WERI-Rb-1 (cell line): ENCODE data around the gene NIPAL3.
A peak's percentile ranks its signal among the peaks of the same experiment; 100 is the strongest.

Experiments
- DNase-seq: peaks from one replicate; pipeline ENCODE4 v3.0.0-alpha.2; 2020
- H3K27ac ChIP-seq: fragments of 250-450 bp; sonication (Bioruptor Pico); 2 replicates; pipeline ENCODE4 v1.5.1; 2020; ENCODE audit warnings: mild to moderate bottlenecking, moderate library complexity
- H3K27me3 ChIP-seq: fragments of 250-450 bp; sonication (Bioruptor Pico); 2 replicates; pipeline ENCODE4 v1.5.1; 2021; ENCODE audit warnings: mild to moderate bottlenecking, low read depth, moderate library complexity; ENCODE audit not compliant: insufficient read depth, severe bottlenecking
- H3K36me3 ChIP-seq: fragments of 250-450 bp; sonication (Bioruptor Pico); 2 replicates; pipeline ENCODE4 v1.5.1; 2020; ENCODE audit warnings: mild to moderate bottlenecking, moderate library complexity
- H3K4me3 ChIP-seq: 2 replicates; pipeline ENCODE4 v1.5.1; 2011; ENCODE audit warnings: low read depth, mild to moderate bottlenecking, control low read depth, low read length
- H3K9me3 ChIP-seq: fragments of 250-450 bp; sonication (Bioruptor Pico); 2 replicates; pipeline ENCODE4 v1.5.1; 2021; ENCODE audit warnings: mild to moderate bottlenecking, moderate library complexity; ENCODE audit not compliant: severe bottlenecking
- TF ChIP-seq, protein P1 (sequence below): IDR thresholded peaks from 2 replicates; pipeline ENCODE4 v1.5.1; 2011; ENCODE audit warnings: low read depth, mild to moderate bottlenecking, control low read depth, inconsistent platforms, low read length

The NIPAL3 gene

DNA sequence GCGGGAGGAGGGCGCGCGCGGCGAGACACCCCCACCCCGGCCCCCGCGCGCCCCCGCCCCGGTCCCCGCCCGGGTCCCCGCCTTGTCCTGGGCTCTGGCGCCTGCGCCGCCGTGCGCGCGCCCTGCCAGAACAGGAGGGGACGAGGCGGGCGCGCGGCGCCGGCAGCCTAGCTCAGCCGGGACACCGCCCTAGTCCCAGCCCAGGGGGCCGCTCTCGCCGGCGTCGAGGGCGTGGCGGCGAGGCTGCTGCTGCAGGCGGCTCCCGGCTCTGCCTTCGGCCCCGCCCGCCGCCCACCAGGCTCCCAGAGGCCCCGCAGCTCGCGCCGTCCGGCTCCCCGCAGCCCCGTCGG, 87.1 kb downstream of the NIPAL3 start, which contains the start of gene RCAN3:
Gene RCAN3, plus strand, starts transcription at position 128 of the 350 bp plus-strand sequence. CDS start 11,537 bp downstream, outside the sequence.
- Histone ChIP-seq H3K36me3 (no peaks in the 10 kb centered on the region), H3K27ac (peak within 1 kb of the TSS; percentile 95), H3K27me3 (no peaks in the 10 kb centered on the region), H3K9me3 (no peaks in the 10 kb centered on the region), H3K4me3 (peak within 1 kb of the TSS; percentile 91)
- TF ChIP-seq, protein P1, sequence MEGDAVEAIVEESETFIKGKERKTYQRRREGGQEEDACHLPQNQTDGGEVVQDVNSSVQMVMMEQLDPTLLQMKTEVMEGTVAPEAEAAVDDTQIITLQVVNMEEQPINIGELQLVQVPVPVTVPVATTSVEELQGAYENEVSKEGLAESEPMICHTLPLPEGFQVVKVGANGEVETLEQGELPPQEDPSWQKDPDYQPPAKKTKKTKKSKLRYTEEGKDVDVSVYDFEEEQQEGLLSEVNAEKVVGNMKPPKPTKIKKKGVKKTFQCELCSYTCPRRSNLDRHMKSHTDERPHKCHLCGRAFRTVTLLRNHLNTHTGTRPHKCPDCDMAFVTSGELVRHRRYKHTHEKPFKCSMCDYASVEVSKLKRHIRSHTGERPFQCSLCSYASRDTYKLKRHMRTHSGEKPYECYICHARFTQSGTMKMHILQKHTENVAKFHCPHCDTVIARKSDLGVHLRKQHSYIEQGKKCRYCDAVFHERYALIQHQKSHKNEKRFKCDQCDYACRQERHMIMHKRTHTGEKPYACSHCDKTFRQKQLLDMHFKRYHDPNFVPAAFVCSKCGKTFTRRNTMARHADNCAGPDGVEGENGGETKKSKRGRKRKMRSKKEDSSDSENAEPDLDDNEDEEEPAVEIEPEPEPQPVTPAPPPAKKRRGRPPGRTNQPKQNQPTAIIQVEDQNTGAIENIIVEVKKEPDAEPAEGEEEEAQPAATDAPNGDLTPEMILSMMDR = no peak
- DNase-seq = peak; percentile 90

DNA sequence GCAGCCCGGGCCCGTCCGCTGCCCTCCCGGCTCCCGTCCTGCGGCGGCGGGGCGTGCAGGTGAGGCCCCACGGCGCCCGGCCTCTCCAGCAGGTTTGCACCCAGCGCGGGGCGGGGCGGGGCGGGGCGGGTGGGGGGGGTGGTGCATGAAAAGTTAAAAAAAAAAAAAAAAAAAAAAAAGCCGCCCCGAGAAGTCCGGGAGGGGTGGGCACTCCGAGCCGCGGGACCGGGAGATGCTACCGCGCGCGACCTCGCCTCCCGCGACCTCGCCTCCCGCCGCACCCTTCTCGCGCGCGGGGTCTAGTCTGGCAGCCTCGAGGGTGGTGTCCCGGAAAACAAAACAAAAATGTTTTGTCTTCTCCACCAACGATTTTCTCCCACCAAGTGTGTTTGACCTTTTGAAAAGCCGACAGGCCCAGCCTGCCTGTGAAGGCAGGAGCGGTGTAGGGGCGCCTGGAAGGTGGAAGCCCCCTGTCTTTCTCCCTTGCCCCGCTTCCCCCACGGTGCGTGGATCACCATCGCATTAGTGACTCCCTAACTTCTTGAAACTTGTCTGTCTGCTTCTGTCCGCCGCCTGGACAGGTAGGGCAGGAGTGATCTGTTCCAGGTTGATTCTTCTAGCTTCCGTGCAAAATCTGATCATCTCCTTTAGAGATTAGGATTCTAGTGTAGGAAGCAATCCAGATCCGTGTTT, 87.6 kb downstream of the NIPAL3 start:
- peak; percentile 16 for DNase-seq
- Histone ChIP-seq H3K9me3 (no peaks in the 10 kb centered on the region), H3K27me3 (no peaks in the 10 kb centered on the region), H3K36me3 (no peaks in the 10 kb centered on the region), H3K27ac (peak overlapping the region; percentile 95), H3K4me3 (peak overlapping the region; percentile 86)
- TF ChIP-seq, protein P1 = no peak

DNA sequence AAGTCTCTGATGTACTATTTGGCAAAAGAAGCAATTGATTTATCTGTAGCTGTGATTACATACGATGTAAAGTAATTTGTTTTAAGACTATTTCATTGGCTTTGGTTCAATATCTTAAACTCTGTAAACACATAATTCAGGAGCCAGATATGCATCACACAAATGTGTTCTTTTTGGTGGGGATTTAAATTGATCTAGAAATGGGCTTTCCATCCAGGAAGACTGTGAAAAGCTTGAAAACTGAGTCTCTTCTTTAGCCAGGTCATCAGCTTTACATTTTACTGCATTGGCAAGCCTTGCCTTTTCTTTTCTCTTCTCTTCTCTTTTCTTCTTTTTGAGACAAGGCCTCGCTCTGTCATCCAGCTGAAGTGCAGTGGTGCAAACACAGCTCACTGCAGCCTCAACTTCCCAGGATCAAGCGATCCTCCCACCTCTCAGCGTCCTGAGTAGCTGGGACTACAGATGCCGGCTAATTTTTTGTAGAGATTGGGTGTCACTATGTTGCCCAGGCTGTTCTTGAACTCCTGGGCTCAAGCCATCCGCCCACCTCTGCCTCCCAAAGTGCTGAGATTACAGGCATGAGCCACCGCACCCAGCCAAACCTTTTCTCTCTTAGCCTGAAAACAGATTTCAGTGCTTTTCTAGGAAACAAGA, 88.4 kb downstream of the NIPAL3 start:
- Histone ChIP-seq H3K9me3 (no peaks in the 10 kb centered on the region), H3K36me3 (no peaks in the 10 kb centered on the region), H3K4me3 (peak overlapping the region; percentile 86), H3K27ac (no peak overlapping the region), H3K27me3 (no peaks in the 10 kb centered on the region)
- TF ChIP-seq, protein P1 = no peak
- no peak for DNase-seq

DNA sequence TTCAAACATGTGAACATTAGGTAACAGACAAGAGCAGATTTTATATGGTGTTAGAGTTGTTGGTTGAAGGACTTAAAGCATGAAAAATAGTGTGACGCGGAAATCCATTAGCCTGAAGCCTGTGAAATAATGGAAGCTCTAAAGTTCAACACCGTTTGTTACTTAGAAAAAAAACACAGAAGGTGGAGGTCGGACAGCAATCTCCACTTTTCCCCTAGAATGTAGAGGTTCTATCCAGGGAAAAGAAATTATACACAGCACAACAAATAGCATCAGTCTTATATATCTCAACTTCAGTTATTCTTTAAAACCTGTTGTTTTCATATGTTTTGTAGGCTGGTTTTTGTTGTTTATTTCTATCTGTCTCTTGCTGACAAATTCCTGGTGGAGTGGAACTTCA, 89.0 kb downstream of the NIPAL3 start:
- Histone ChIP-seq H3K36me3 (no peaks in the 10 kb centered on the region), H3K27ac (no peak overlapping the region), H3K9me3 (no peaks in the 10 kb centered on the region), H3K27me3 (no peaks in the 10 kb centered on the region), H3K4me3 (no peak overlapping the region)
- TF ChIP-seq, protein P1 = no peak
- DNase-seq = no peak

DNA sequence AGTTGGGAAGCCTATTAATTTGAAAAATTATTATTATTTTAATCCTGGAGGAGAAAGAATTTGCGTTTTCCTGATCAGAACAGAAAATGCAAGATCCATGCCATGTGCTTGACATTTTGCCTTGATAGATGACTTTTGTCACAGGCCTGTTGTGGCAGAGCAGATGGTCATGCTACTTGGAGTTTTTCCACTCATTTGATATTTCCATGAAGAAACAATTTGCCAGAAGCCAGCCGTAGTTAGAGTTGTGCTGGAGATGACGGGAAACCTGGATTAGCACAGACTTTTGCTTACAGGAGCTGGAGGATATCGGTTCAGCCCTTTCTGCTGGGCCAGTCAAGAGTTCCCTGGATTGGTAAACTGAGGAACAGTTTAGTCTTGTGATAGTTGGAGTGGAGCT, 90.2 kb downstream of the NIPAL3 start:
- Histone ChIP-seq H3K27ac (no peak overlapping the region), H3K9me3 (no peaks in the 10 kb centered on the region), H3K27me3 (no peaks in the 10 kb centered on the region), H3K4me3 (no peak overlapping the region), H3K36me3 (no peaks in the 10 kb centered on the region)
- TF ChIP-seq, protein P1 = no peak
- no peak for DNase-seq
